ENCODE data around the gene EIF2S2.
A peak's percentile ranks its signal among the peaks of the same experiment; 100 is the strongest.

- TF ChIP-seq CTCF (conservative IDR thresholded peaks at IDR 0.05; ENCODE audit: low read depth in 2 of 2): peak; percentile 84 to 95
- TF ChIP-seq EZH2 (IDR thresholded peaks at IDR 0.05; ENCODE audit: low read depth, unreplicated experiment): no peak
- TF ChIP-seq ETS1 (IDR thresholded peaks at IDR 0.05): no peak
- no peak for TF ChIP-seq EZH2phosphoT487 (IDR thresholded peaks at IDR 0.05; ENCODE audit: unreplicated experiment)
- TF ChIP-seq CREB1 (CRISPR knock-in tag; IDR thresholded peaks at IDR 0.05; ENCODE audit: low read depth): no peak
- no peak for TF ChIP-seq POLR2AphosphoS5 (IDR thresholded peaks at IDR 0.05; ENCODE audit: low read depth)
Measured at GRCh38 chr20:34129518-34130162, 17.6 kb upstream of the EIF2S2 start.
